Hepatocyte (in vitro differentiated cells): ENCODE data around the gene RUFY2.

Experiments used
- EZH2 ChIP-seq: fragments of 200-600 bp; sonication (generic); IDR thresholded peaks from 2 replicates; pipeline ENCODE4 v1.6.1; 2016; ENCODE audit warnings: antibody characterized with exemption, mild to moderate bottlenecking, borderline replicate concordance
- EZH2phosphoT487 ChIP-seq: fragments of 200-600 bp; sonication (generic); IDR thresholded peaks from one replicate; pipeline ENCODE4 v1.6.1; 2018; ENCODE audit warnings: antibody characterized with exemption, mild to moderate bottlenecking, low read depth, moderate library complexity; ENCODE audit not compliant: unreplicated experiment, severe bottlenecking
- TF ChIP-seq, protein P1 (sequence below): fragments of 200-600 bp; sonication (generic); IDR thresholded peaks from 2 replicates; pipeline ENCODE4 v1.5.1; 2016; ENCODE audit warnings: antibody characterized with exemption, mild to moderate bottlenecking; ENCODE audit not compliant: poor library complexity

DNA sequence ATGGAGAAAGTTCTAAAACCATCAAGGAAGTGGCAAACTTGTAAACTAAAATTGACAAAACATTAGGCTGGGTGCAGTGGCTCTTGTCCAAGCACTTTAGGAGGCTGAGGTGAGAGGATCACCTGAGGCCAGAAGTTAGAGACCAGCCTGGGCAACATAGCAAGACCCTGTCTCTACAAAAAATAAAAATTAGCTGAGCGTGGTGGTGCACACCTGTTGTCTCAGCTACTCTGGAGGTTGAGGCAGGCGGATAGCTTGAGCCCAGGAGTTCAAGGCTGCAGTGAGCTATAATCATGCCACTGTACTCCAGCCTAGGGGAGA, 104.6 kb downstream of the RUFY2 start:
- TF ChIP-seq, protein P1, sequence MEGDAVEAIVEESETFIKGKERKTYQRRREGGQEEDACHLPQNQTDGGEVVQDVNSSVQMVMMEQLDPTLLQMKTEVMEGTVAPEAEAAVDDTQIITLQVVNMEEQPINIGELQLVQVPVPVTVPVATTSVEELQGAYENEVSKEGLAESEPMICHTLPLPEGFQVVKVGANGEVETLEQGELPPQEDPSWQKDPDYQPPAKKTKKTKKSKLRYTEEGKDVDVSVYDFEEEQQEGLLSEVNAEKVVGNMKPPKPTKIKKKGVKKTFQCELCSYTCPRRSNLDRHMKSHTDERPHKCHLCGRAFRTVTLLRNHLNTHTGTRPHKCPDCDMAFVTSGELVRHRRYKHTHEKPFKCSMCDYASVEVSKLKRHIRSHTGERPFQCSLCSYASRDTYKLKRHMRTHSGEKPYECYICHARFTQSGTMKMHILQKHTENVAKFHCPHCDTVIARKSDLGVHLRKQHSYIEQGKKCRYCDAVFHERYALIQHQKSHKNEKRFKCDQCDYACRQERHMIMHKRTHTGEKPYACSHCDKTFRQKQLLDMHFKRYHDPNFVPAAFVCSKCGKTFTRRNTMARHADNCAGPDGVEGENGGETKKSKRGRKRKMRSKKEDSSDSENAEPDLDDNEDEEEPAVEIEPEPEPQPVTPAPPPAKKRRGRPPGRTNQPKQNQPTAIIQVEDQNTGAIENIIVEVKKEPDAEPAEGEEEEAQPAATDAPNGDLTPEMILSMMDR = no peak
- TF ChIP-seq EZH2 (no peak), EZH2phosphoT487 (no peak)
